IMR-90 (cell line): ENCODE data around the gene ABCC3. TPM values are rescaled to one million over a fixed set of nuclear protein-coding genes. Genes with fewer than 3 reads are reported as not detected.

Experiments used
- ATAC-seq: fragments of 200-7000 bp; cut with Tn5 transposase; 2 replicates; pipeline ENCODE4 v1.9.1; 2020; ENCODE audit warnings: low read depth, mild to moderate bottlenecking, moderate library complexity
- BruUV-seq: library from RNA; stranded (reverse); fragments of 400-500 nt; replicated peaks from 2 replicates; lab custom pipeline; 2021; lab: Mats Ljungman, UMichigan
- CTCF ChIA-PET: fragments of 300-600 bp; formaldehyde crosslinking; extraction: SDS; loops from one replicate; lab custom pipeline; 2021; ENCODE audit warnings: antibody characterized with exemption; lab: Yijun Ruan, JAX
- POLR2A ChIA-PET: fragments of 300-600 bp; sonication (Branson Sonifier 250); formaldehyde crosslinking; loops from one replicate; lab custom pipeline; 2022; ENCODE audit warnings: antibody characterized with exemption; ENCODE audit not compliant: unreplicated experiment; lab: Charles Lee
- DNase-seq: peaks from one replicate; pipeline ENCODE4 v3.0.0; 2013
- H2AFZ ChIP-seq: replicated peaks from 2 replicates; pipeline ENCODE3; 2013; ENCODE audit warnings: low read length, mild to moderate bottlenecking; ENCODE audit not compliant: poor library complexity
- H2AK5ac ChIP-seq: 2 replicates; pipeline ENCODE4 v1.6.1; 2013; ENCODE audit warnings: low read depth, low read length, inconsistent platforms
- H2AK9ac ChIP-seq: replicated peaks from 2 replicates; pipeline ENCODE3; 2013; ENCODE audit warnings: mild to moderate bottlenecking, low read depth, low read length, moderate library complexity; ENCODE audit not compliant: poor library complexity
- H2BK120ac ChIP-seq: 2 replicates; pipeline ENCODE4 v1.6.1; 2013; ENCODE audit warnings: low read depth, low read length, inconsistent platforms
- H2BK15ac ChIP-seq: 3 replicates; pipeline ENCODE4 v1.6.1; 2013; ENCODE audit warnings: low read depth, low read length, inconsistent platforms
- H2BK20ac ChIP-seq: 2 replicates; pipeline ENCODE4 v1.6.1; 2013; ENCODE audit warnings: low read depth, mild to moderate bottlenecking, inconsistent platforms, low read length, moderate library complexity
- H2BK5ac ChIP-seq: 2 replicates; pipeline ENCODE4 v1.6.1; 2013; ENCODE audit warnings: mild to moderate bottlenecking, low read depth, low read length, inconsistent platforms; ENCODE audit not compliant: poor library complexity, severe bottlenecking
- H3K14ac ChIP-seq: replicated peaks from 2 replicates; pipeline ENCODE4 v1.6.1; 2013; ENCODE audit warnings: low read depth, low read length, inconsistent platforms
- H3K18ac ChIP-seq: 2 replicates; pipeline ENCODE4 v1.6.1; 2013; ENCODE audit warnings: low read depth, low read length, control low read depth
- H3K23ac ChIP-seq: 2 replicates; pipeline ENCODE4 v1.6.1; 2013; ENCODE audit warnings: low read depth, low read length, inconsistent platforms
- H3K27ac ChIP-seq: 2 replicates; pipeline ENCODE4 v1.5.1; 2013; ENCODE audit warnings: mild to moderate bottlenecking, control low read depth, low read length; ENCODE audit not compliant: insufficient read depth
- H3K27me3 ChIP-seq: 2 replicates; pipeline ENCODE4 v1.6.1; 2013; ENCODE audit warnings: low read length; ENCODE audit not compliant: control insufficient read depth, insufficient read depth
- H3K36me3 ChIP-seq: 2 replicates; pipeline ENCODE4 v1.6.1; 2013; ENCODE audit warnings: low read length, mixed read lengths; ENCODE audit not compliant: control insufficient read depth, insufficient read depth
- H3K4ac ChIP-seq: 2 replicates; pipeline ENCODE4 v1.6.1; 2013; ENCODE audit warnings: low read depth, low read length, inconsistent platforms
- H3K4me1 ChIP-seq: 2 replicates; pipeline ENCODE4 v1.6.1; 2013; ENCODE audit warnings: low read length, mixed read lengths; ENCODE audit not compliant: control insufficient read depth, insufficient read depth
- H3K4me2 ChIP-seq: 2 replicates; pipeline ENCODE4 v1.6.1; 2013; ENCODE audit warnings: low read depth, mild to moderate bottlenecking, control low read depth, low read length, moderate library complexity
- H3K4me3 ChIP-seq: 2 replicates; pipeline ENCODE4 v1.5.1; 2013; ENCODE audit warnings: low read depth, mild to moderate bottlenecking, control low read depth, low read length, moderate library complexity; ENCODE audit not compliant: insufficient read depth
- H3K56ac ChIP-seq: 2 replicates; pipeline ENCODE4 v1.6.1; 2013; ENCODE audit warnings: low read length, inconsistent platforms; ENCODE audit not compliant: insufficient read depth; ENCODE audit errors: extremely low read depth
- H3K79me1 ChIP-seq, 2 experiments: 2 replicates each; pipeline ENCODE4 v1.6.1; 2013; ENCODE audit warnings: low read length in 2 of 2, inconsistent platforms in 1 of 2, low read depth in 1 of 2
- H3K9ac ChIP-seq: 2 replicates; pipeline ENCODE4 v1.6.1; 2013; ENCODE audit warnings: low read depth, low read length, control low read depth
- H3K9me1 ChIP-seq: 2 replicates; pipeline ENCODE4 v1.6.1; 2013; ENCODE audit warnings: low read length, inconsistent platforms; ENCODE audit not compliant: insufficient read depth
- H3K9me3 ChIP-seq: 2 replicates; pipeline ENCODE4 v1.6.1; 2013; ENCODE audit warnings: low read length; ENCODE audit not compliant: control insufficient read depth, insufficient read depth
- H4K20me1 ChIP-seq: 2 replicates; pipeline ENCODE4 v1.6.1; 2013; ENCODE audit warnings: low read length, inconsistent platforms; ENCODE audit not compliant: insufficient read depth
- H4K5ac ChIP-seq: 2 replicates; pipeline ENCODE4 v1.6.1; 2013; ENCODE audit warnings: mild to moderate bottlenecking, low read depth, low read length, control low read depth
- H4K8ac ChIP-seq, 2 experiments: 2 replicates each; pipeline ENCODE4 v1.6.1; 2013; ENCODE audit warnings: low read depth in 2 of 2, low read length in 2 of 2, control low read depth in 1 of 2, inconsistent platforms in 1 of 2
- H4K91ac ChIP-seq: 2 replicates; pipeline ENCODE4 v1.6.1; 2013; ENCODE audit warnings: low read depth, low read length, inconsistent platforms; ENCODE audit not compliant: insufficient read depth
- BHLHE40 ChIP-seq: fragments of 150-350 bp; IDR thresholded peaks from 2 replicates; pipeline ENCODE4 v1.6.1; 2016; ENCODE audit warnings: mild to moderate bottlenecking, low read depth, low read length
- CHD1 ChIP-seq: IDR thresholded peaks from 2 replicates; pipeline ENCODE4 v1.6.1; 2012; ENCODE audit warnings: low read depth, low read length, improper control_type of control experiment
- CTCF ChIP-seq: conservative IDR thresholded peaks from 2 replicates; pipeline ENCODE4 v1.5.1; 2012; ENCODE audit warnings: mild to moderate bottlenecking, low read depth, low read length, improper control_type of control experiment
- NFE2L2 ChIP-seq: fragments of 150-350 bp; IDR thresholded peaks from 2 replicates; pipeline ENCODE4 v1.6.1; 2016; ENCODE audit warnings: low read depth, mild to moderate bottlenecking, low read length
- RFX5 ChIP-seq: IDR thresholded peaks from 2 replicates; pipeline ENCODE4 v1.8.0; 2012; ENCODE audit warnings: low read depth, mild to moderate bottlenecking, low read length, moderate library complexity
- WGBS, 2 experiments: methylation state at CpG; one replicate each; pipeline versions ENCODE4 v1.1.5 to v1.1.7; 2013; ENCODE audit warnings: missing lambda C conversion rate in 2 of 2; ENCODE audit not compliant: insufficient read length in 1 of 2; ENCODE audit errors: extremely low coverage in 2 of 2; 5-methylcytosine and 5-hydroxymethylcytosine counted together
- dilution Hi-C: fragments of 300-500 bp; cut with HindIII; formaldehyde crosslinking; loops from one replicate; pipeline ENCODE4 v1.14.3; 2018; ENCODE audit warnings: low sequenced_read_pairs; ENCODE audit not compliant: unreplicated experiment
- in situ Hi-C: fragments of 300-500 bp; cut with MboI; formaldehyde crosslinking; loops from 3 replicates; pipeline ENCODE4 v1.14.3; 2019; ENCODE audit warnings: low sequenced_read_pairs, inconsistent platforms, mixed read lengths
- intact Hi-C: fragments of 100-400 bp; cut with micrococcal nuclease; formaldehyde crosslinking; loops from 2 replicates; pipeline ENCODE4 v1.10.0; 2022
- polyA plus RNA-seq, 3 experiments: library from polyadenylated mRNA; depleted of rRNA; stranded (reverse); fragments of >200 nt; gene quantifications; 2 replicates each; pipeline ENCODE4 v1.2.3, GENCODE V29; 2012; ENCODE audit warnings: low replicate concordance in 1 of 3
- total RNA-seq: library from RNA; depleted of rRNA; stranded (reverse); fragments of >200 nt; gene quantifications from 2 replicates; pipeline ENCODE4 v1.2.3, GENCODE V29; 2012

ABCC3 gene
- total and polyA plus RNA-seq, 2 of the 4 experiments (the other 2 are of a cell fraction): 3.2 to 6.6 TPM

- TF ChIP-seq NFE2L2: no peak
- no peak for TF ChIP-seq RFX5
Measured at GRCh38 chr17:50668025-50668837, 33.5 kb downstream of the ABCC3 start (continued).

GRCh38 chr17:50668838-50669581 is 34.3 kb downstream of the ABCC3 start:
- H3K9me3 ChIP-seq: no peaks in the 10 kb centered on the region
- ChIA-PET POLR2A (interaction anchor here (0.6 kb wide), 1 partner anchor 1191 kb away, joined by 3 read pairs; no protein-coding TSS in a partner anchor), CTCF (no interaction called here)
- peak overlapping the region; percentile 88 for H4K5ac ChIP-seq
- peak overlapping the region; percentile 98 for H2AK5ac ChIP-seq
- H3K4ac ChIP-seq: peak overlapping the region; percentile 92
- WGBS, 2 experiments: 100% methylated on average over 1 of the region's 9 CpGs; no CpG with 5 or more reads in 1 of the 2 experiments
- peaks cover 0 to 8% of the 10 kb centered on the region in 2 experiments; a peak in 2 of 4 replicates for H3K79me1 ChIP-seq
- peaks cover 21% of the 10 kb centered on the region for H3K4me1 ChIP-seq
- peak overlapping the region; percentile 89 for H2BK120ac ChIP-seq
- H3K18ac ChIP-seq: peak overlapping the region; percentile 79
- DNase-seq (no peak), ATAC-seq (no peak)
- peak overlapping the region; percentile 78 for H2AK9ac ChIP-seq
- H2BK15ac ChIP-seq: peak overlapping the region; percentile 92; the same call in 2 of the 3 replicates
- dilution Hi-C loops (no loop called here), in situ Hi-C loops (no loop called here), intact Hi-C loops (no loop called here)
- H2AFZ ChIP-seq: peak overlapping the region; percentile 84
- peak overlapping the region; percentile 80 for H4K91ac ChIP-seq
- peak overlapping the region; percentile 87 to 89 for H4K8ac ChIP-seq
- H3K4me2 ChIP-seq: no peak overlapping the region
- 0 out of 2 replicates have a peak overlapping the region, but pooled peaks have one; percentile 3 for H3K23ac ChIP-seq
- TF ChIP-seq CHD1 (no peak), BHLHE40 (no peak), CTCF (no peak)
- H3K56ac ChIP-seq: no peak overlapping the region
- H2BK20ac ChIP-seq: peak overlapping the region; percentile 79
- H3K27me3 ChIP-seq: no peaks in the 10 kb centered on the region
- H3K9me1 ChIP-seq: peaks cover 16% of the 10 kb centered on the region
- H4K20me1 ChIP-seq: no peaks in the 10 kb centered on the region
- H3K14ac ChIP-seq: peak overlapping the region; percentile 93
- peak overlapping the region; percentile 67 for H2BK5ac ChIP-seq
- no TSS peak for BruUV-seq
- H3K4me3 ChIP-seq: no peak overlapping the region
- H3K36me3 ChIP-seq: no peaks in the 10 kb centered on the region
- H3K9ac ChIP-seq: no peak overlapping the region
- H3K27ac ChIP-seq: peak overlapping the region; percentile 23; the same call in 1 of the 2 replicates
